Kidney (tissue), 14 donors: ENCODE measurements around the gene JMJD4. TPM values are rescaled to one million over a fixed set of nuclear protein-coding genes. Genes with fewer than 3 reads are reported as not detected.

ENCODE experiments used
- DNase-seq, 5 donors: peaks; one replicate each; pipeline ENCODE4 v3.0.0-alpha.2; 2013 to 2020
- FAIRE-seq: peaks from 2 replicates; lab custom pipeline; 2012; peaks lifted over from hg19 to GRCh38; lab: Jason Lieb, UNC
- H3K27ac ChIP-seq, 2 donors: one replicate each; pipeline ENCODE4 v1.7.0; 2013; ENCODE audit warnings: low read depth in 2 of 2, low read length in 2 of 2, inconsistent platforms in 1 of 2
- H3K27me3 ChIP-seq: one replicate; pipeline ENCODE4 v1.7.1; 2013; ENCODE audit warnings: low read length, inconsistent platforms; ENCODE audit not compliant: control insufficient read depth, insufficient read depth
- H3K36me3 ChIP-seq, 3 donors: one replicate each; pipeline versions ENCODE4 v1.7.0 to v1.7.1; 2013; ENCODE audit warnings: low read length in 3 of 3, control low read depth in 1 of 3, inconsistent platforms in 1 of 3; ENCODE audit not compliant: insufficient read depth in 3 of 3, control insufficient read depth in 2 of 3
- H3K4me1 ChIP-seq, 3 donors: one replicate each; pipeline versions ENCODE4 v1.7.0 to v1.7.1; 2013; ENCODE audit warnings: low read length in 3 of 3, inconsistent platforms in 1 of 3, low read depth in 1 of 3; ENCODE audit not compliant: control insufficient read depth in 2 of 3, insufficient read depth in 2 of 3
- H3K4me3 ChIP-seq, 3 donors: one replicate each; pipeline versions ENCODE4 v1.7.0 to v1.8.1; 2013; ENCODE audit warnings: low read length in 3 of 3, control low read depth in 1 of 3, inconsistent platforms in 1 of 3
- H3K9ac ChIP-seq, 3 donors: one replicate each; pipeline versions ENCODE4 v1.7.0 to v1.7.1; 2013; ENCODE audit warnings: low read length in 3 of 3, control low read depth in 1 of 3, inconsistent platforms in 1 of 3
- H3K9me3 ChIP-seq, 3 donors: one replicate each; pipeline versions ENCODE4 v1.7.0 to v1.7.1; 2013; ENCODE audit warnings: low read length in 3 of 3, control low read depth in 1 of 3, inconsistent platforms in 1 of 3; ENCODE audit not compliant: control insufficient read depth in 2 of 3, insufficient read depth in 1 of 3
- intact Hi-C: fragments of 100-400 bp; cut with DNase I; formaldehyde crosslinking; loops from one replicate; pipeline ENCODE4 v1.11.1; 2022
- polyA plus RNA-seq: library from polyadenylated mRNA; stranded (reverse); fragments of 350-450 nt; fragmentation: Illumina TruSeq; extraction: RNeasy Lipid Tissue Mini Kit (QIAGEN cat#74804); gene quantifications from one replicate; pipeline ENCODE4 v1.2.3, GENCODE V29; 2014; ENCODE audit warnings: low read depth, low replicate concordance; ENCODE audit not compliant: insufficient read depth
- total RNA-seq: library from RNA; stranded (reverse); fragmentation: NEBNext Ultra II Directional; extraction: Animal tissue kit (Norgen Biotek cat#: 25700); gene quantifications from one replicate; pipeline ENCODE4 v1.2.1, GENCODE V29; 2021
- TF ChIP-seq, protein P1 (sequence below): IDR thresholded peaks from 3 replicates; pipeline ENCODE4 v1.5.1; 2012; ENCODE audit warnings: mild to moderate bottlenecking, moderate library complexity, borderline replicate concordance; ENCODE audit not compliant: insufficient read depth; ENCODE audit errors: extremely low read depth
- donor health status: control.
- donor health status: control.
- donor health status: control.
- donor health status: control.
- donor health status: control.
- donor health status: DM: yes; HTN: yes; CAD: no.
- donor health status: Normal renal cell carcinoma (clear cell type).

Gene JMJD4
- total and polyA plus RNA-seq, 2 donors from 2014 or later: 12.6 to 15.9 TPM

DNA sequence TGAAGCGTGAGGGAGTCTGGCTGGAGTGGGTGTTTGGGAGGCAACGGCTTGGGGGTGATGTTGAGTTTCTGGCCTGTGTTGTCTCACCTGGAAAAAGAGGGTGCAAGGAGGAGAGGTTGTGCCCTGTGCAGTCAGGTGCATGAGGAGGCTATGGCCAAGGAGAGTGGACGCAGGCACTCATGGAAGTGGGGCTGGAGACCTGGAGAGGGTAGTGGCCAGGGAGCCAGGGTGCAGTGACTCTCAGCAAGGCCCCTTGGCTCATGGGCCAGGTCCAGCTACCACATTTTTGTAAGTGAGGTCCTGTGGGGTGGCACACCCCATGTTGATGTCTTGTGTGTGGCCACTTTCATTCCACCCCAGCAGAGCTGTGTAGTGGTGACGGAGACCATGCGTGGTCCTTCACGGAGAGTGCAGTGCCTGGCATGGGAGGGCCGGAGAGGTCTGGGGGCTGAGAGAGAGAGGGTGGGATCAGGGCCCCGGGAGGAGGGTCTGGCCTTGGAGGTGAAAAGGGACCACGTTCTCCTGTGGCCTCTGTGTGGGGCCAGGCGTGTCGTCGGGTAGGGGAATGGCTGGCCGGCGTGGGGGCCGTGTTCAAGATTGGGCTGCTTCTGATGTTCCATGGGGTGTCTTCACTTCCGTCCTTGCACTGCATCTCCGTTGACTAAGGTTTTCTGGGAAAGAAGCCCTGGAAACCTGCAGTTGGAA is 6.2 kb upstream of the JMJD4 start:
- no peak overlapping the region for H3K27ac ChIP-seq
- DNase-seq (peak in 1 of 5 donors; percentile 55), FAIRE-seq (no peak)
- H3K36me3 ChIP-seq: no peaks in the 10 kb centered on the region
- intact Hi-C loops: no loop called here
- H3K4me1 ChIP-seq: peaks cover 0 to 3% (median under 1%) of the 10 kb centered on the region in 3 donors
- H3K27me3 ChIP-seq: no peaks in the 10 kb centered on the region
- TF ChIP-seq, protein P1, sequence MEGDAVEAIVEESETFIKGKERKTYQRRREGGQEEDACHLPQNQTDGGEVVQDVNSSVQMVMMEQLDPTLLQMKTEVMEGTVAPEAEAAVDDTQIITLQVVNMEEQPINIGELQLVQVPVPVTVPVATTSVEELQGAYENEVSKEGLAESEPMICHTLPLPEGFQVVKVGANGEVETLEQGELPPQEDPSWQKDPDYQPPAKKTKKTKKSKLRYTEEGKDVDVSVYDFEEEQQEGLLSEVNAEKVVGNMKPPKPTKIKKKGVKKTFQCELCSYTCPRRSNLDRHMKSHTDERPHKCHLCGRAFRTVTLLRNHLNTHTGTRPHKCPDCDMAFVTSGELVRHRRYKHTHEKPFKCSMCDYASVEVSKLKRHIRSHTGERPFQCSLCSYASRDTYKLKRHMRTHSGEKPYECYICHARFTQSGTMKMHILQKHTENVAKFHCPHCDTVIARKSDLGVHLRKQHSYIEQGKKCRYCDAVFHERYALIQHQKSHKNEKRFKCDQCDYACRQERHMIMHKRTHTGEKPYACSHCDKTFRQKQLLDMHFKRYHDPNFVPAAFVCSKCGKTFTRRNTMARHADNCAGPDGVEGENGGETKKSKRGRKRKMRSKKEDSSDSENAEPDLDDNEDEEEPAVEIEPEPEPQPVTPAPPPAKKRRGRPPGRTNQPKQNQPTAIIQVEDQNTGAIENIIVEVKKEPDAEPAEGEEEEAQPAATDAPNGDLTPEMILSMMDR: no peak
- H3K9me3 ChIP-seq: no peaks in the 10 kb centered on the region
- no peak overlapping the region for H3K9ac ChIP-seq
- no peak overlapping the region for H3K4me3 ChIP-seq

- TF ChIP-seq, protein P1: no peak
- Histone ChIP-seq H3K27me3 (no peaks in the 10 kb centered on the region), H3K36me3 (no peaks in the 10 kb centered on the region), H3K9me3 (no peaks in the 10 kb centered on the region), H3K4me3 (no peak overlapping the region), H3K4me1 (peaks cover 0 to 9% (median 4%) of the 10 kb centered on the region in 3 donors), H3K27ac (no peak overlapping the region), H3K9ac (no peak overlapping the region)
- FAIRE-seq: no peak
- DNase-seq: no peak
- intact Hi-C loops: no loop called here
These were observed 5.4 kb upstream of the JMJD4 start for GRCh38 chr1:227740401-227740960.

DNA sequence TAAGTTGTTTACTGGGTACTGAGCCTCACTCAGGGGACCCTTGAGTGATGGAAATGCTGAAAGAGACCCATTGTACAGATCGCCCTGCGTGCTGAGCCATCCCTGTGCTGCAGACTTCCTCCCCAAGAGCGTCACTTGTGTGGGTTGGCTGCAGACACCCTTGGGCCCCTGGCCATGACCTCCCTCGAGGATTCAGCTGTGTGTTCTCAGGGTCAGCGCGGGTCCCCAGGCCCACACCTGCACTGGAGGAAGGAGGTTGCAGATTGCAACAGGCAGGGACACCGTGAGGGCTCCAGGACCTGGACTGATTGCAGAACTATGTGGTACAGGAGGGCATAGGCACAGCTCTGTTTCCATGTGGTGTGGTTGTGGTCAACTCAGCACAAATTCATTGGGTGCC is 4.5 kb upstream of the JMJD4 start:
- Histone ChIP-seq H3K9me3 (no peaks in the 10 kb centered on the region), H3K27me3 (no peaks in the 10 kb centered on the region), H3K4me1 (peaks cover 0 to 9% (median 4%) of the 10 kb centered on the region in 3 donors), H3K4me3 (no peak overlapping the region), H3K27ac (no peak overlapping the region), H3K9ac (no peak overlapping the region), H3K36me3 (no peaks in the 10 kb centered on the region)
- FAIRE-seq: no peak
- intact Hi-C loops: no loop called here
- no peak for DNase-seq
- TF ChIP-seq, protein P1: no peak
